HepG2 (cell line): ENCODE results near the gene RASGRP2. TPM values are rescaled to one million over a fixed set of nuclear protein-coding genes. Genes with fewer than 3 reads are reported as not detected.

Experiments
- BHLHE40 ChIP-seq: IDR thresholded peaks from 2 replicates; pipeline ENCODE4 v1.6.1; 2011; ENCODE audit warnings: low read length, improper control_type of control experiment
- CAMTA2 ChIP-seq: sonication (generic); formaldehyde crosslinking; IDR thresholded peaks from 2 replicates; pipeline ENCODE4 v1.4.0; 2020; ENCODE audit warnings: mild to moderate bottlenecking, missing genetic modification reagents, borderline replicate concordance
- CBFB ChIP-seq: sonication (generic); formaldehyde crosslinking; IDR thresholded peaks from 2 replicates; pipeline ENCODE4 v1.4.0; 2020; ENCODE audit warnings: missing genetic modification reagents
- CBX1 ChIP-seq: IDR thresholded peaks from one replicate; pipeline ENCODE4 v1.6.1; 2016; ENCODE audit warnings: antibody characterized with exemption, low read depth
- CCAR2 ChIP-seq: fragments of 200-400 bp; formaldehyde crosslinking; optimal IDR thresholded peaks from 2 replicates; pipeline ENCODE3; 2018; ENCODE audit warnings: low read depth, mild to moderate bottlenecking, low read length, moderate library complexity
- FOXP1 ChIP-seq, 2 experiments: fragments of 450-650 bp in 1 of 2; IDR thresholded peaks; 2 replicates each; pipeline ENCODE4 v1.6.1; 2017 to 2018; ENCODE audit warnings: antibody characterized with exemption in 1 of 2
- HCFC1 ChIP-seq: fragments of 150-350 bp; IDR thresholded peaks from 2 replicates; pipeline ENCODE4 v1.6.1; 2014; ENCODE audit warnings: low read depth, low read length
- KDM2A ChIP-seq: sonication (generic); formaldehyde crosslinking; IDR thresholded peaks from 2 replicates; pipeline ENCODE4 v1.4.0; 2020; ENCODE audit warnings: low read depth, missing genetic modification reagents, borderline replicate concordance
- MBD4 ChIP-seq: IDR thresholded peaks from 2 replicates; pipeline ENCODE4 v1.6.1; 2012; ENCODE audit warnings: low read length, inconsistent platforms, borderline replicate concordance
- POLR2A ChIP-seq, 2 experiments: IDR thresholded peaks; 2 replicates each; pipeline ENCODE4 v1.6.1; 2011; ENCODE audit warnings: low read depth in 2 of 2, low read length in 2 of 2, mild to moderate bottlenecking in 1 of 2, moderate library complexity in 1 of 2; ENCODE audit not compliant: insufficient read depth in 1 of 2
- POLR2AphosphoS2 ChIP-seq: IDR thresholded peaks from 2 replicates; pipeline ENCODE4 v1.6.1; 2011; ENCODE audit warnings: low read depth, low read length, improper control_type of control experiment
- RBM39 ChIP-seq: fragments of 200-400 bp; formaldehyde crosslinking; IDR thresholded peaks from one replicate; pipeline ENCODE4 v1.6.1; 2018; ENCODE audit warnings: antibody characterized with exemption, mild to moderate bottlenecking, low read depth, low read length; ENCODE audit not compliant: poor library complexity, severe bottlenecking
- SAFB2 ChIP-seq: sonication (generic); formaldehyde crosslinking; IDR thresholded peaks from 2 replicates; pipeline ENCODE4 v1.5.1; 2020; ENCODE audit warnings: missing genetic modification reagents, low read depth, mild to moderate bottlenecking, borderline replicate concordance
- SMAD9 ChIP-seq: sonication (generic); formaldehyde crosslinking; IDR thresholded peaks from 2 replicates; pipeline ENCODE4 v1.5.1; 2020; ENCODE audit warnings: mild to moderate bottlenecking, missing genetic modification reagents
- SMYD3 ChIP-seq: sonication (generic); formaldehyde crosslinking; IDR thresholded peaks from 2 replicates; pipeline ENCODE4 v1.8.1; 2023; ENCODE audit warnings: mild to moderate bottlenecking, missing genetic modification reagents
- SPEN ChIP-seq: sonication (generic); formaldehyde crosslinking; IDR thresholded peaks from 2 replicates; pipeline ENCODE4 v1.5.1; 2020; ENCODE audit warnings: low read depth, mild to moderate bottlenecking, missing genetic modification reagents
- TCF12 ChIP-seq, 2 experiments: fragments of 450-650 bp in 1 of 2; sonication (generic) in 1 of 2; formaldehyde crosslinking in 1 of 2; IDR thresholded peaks; 2 replicates each; pipeline versions ENCODE4 v1.6.1 to v1.8.0; 2017 to 2022; ENCODE audit warnings: antibody characterized with exemption in 1 of 2, mild to moderate bottlenecking in 1 of 2, missing genetic modification reagents in 1 of 2, moderate library complexity in 1 of 2
- ZNF30 ChIP-seq: sonication (generic); formaldehyde crosslinking; IDR thresholded peaks from 2 replicates; pipeline ENCODE4 v1.5.0; 2020; ENCODE audit warnings: mild to moderate bottlenecking, missing genetic modification reagents
- ZNF777 ChIP-seq: sonication (generic); formaldehyde crosslinking; IDR thresholded peaks from 2 replicates; pipeline ENCODE4 v1.4.0; 2020; ENCODE audit warnings: missing genetic modification reagents
- polyA plus RNA-seq, 8 experiments: library from polyadenylated mRNA; depleted of rRNA in 3 of 8; stranded (reverse) in 7 of 8; unstranded in 1 of 8; fragments of >200 nt; fragmentation: Illumina TruSeq in 4 of 8; extraction: Trizol in 4 of 8; gene quantifications; 2 replicates each; pipeline versions ENCODE4 v1.2.1 to v1.2.3, GENCODE V29; 2011 to 2016; ENCODE audit warnings: low read depth in 4 of 8, missing spikeins in 1 of 8, mixed read lengths in 1 of 8; ENCODE audit not compliant: insufficient read depth in 1 of 8
- total RNA-seq, 5 experiments: library from RNA; depleted of rRNA; stranded (reverse); fragments of >200 nt; fragmentation: Illumina TruSeq; extraction: Trizol; gene quantifications; 2 replicates each; pipeline ENCODE4 v1.2.3, GENCODE V29; 2016; ENCODE audit warnings: low read depth in 1 of 5
- TF ChIP-seq, protein P1 (sequence below): IDR thresholded peaks from 2 replicates; pipeline ENCODE4 v1.6.1; 2016; ENCODE audit warnings: control low read depth
- TF ChIP-seq, protein P2 (sequence below): sonication (generic); formaldehyde crosslinking; IDR thresholded peaks from 2 replicates; pipeline ENCODE4 v1.5.1; 2020; ENCODE audit warnings: mild to moderate bottlenecking, missing genetic modification reagents
- TF ChIP-seq, protein P3 (sequence below): sonication (generic); formaldehyde crosslinking; IDR thresholded peaks from 2 replicates; pipeline ENCODE4 v1.8.0; 2022; ENCODE audit warnings: mild to moderate bottlenecking, missing genetic modification reagents, moderate library complexity
- TF ChIP-seq, protein P4 (sequence below): IDR thresholded peaks from 2 replicates; pipeline ENCODE4 v1.6.1; 2016; ENCODE audit warnings: mild to moderate bottlenecking

Gene RASGRP2
- total and polyA plus RNA-seq, 2 of the 13 experiments (the other 11 are each of a cell fraction or from before 2014, with no cell fraction given), result 0.61 TPM; not detected in 1

DNA sequence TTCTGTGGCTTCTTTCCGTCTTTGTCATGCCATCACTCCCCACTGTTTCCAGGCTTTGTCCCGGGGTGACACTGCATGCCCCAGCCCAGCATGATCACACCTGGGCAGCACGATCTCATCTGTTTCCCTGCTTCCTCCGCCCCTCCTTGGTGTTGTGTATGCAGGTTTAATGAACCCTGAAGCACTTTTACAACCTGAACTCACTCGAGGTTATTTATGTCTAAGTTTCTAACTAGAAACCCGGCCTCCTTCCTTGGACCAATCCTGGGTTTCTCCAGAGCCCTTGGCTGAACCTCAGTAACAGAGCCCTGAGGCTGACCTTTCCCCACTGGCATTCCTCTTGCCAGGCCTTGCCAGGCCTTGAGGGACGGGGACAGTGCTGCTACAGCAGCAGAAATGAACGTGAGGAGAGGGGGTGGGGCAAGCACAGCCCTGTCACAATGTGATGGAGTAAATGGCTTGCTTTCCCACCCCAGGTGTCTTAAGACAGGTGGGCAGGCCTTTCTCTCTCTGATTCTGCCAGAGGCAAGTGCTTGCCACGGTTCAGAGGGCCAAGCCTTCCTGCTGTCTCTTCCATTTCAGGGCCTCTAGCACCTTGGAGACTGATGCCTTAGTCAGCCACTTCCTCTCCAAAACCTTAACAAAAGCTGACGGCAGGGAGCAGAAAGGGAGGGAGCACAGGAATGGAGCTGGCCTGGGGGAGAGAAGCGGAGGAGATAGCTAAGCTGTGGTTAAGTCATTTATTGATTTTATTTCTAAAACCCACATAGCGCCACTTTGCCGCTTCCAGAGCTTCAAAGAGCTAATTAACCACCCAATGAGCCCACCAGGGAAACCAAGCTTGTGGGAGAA lies 19.0 kb upstream of the RASGRP2 start (continued):
- TF ChIP-seq FOXP1 (IDR thresholded peaks at IDR 0.05) (no peak), FOXP1 (CRISPR knock-in tag; IDR thresholded peaks at IDR 0.05) (no peak), HCFC1 (no peak), SMYD3 (no peak), RBM39 (no peak), ZNF30 (no peak), SAFB2 (CRISPR knock-in tag) (no peak), SMAD9 (CRISPR knock-in tag) (no peak), SPEN (CRISPR knock-in tag) (no peak), POLR2AphosphoS2 (peak; percentile 75; the same call in 1 of the 2 replicates), ZNF777 (CRISPR knock-in tag) (no peak), CAMTA2 (CRISPR knock-in tag) (no peak), KDM2A (CRISPR knock-in tag) (0 out of 2 replicates have a peak, but pooled peaks have one; percentile 5), POLR2A (IDR thresholded peaks at IDR 0.05; ENCODE audit: insufficient read depth in 1 of 2, low read depth in 2 of 2, low read length in 2 of 2) (peak in 1 of 2 experiments; percentile 50; a peak in 2 of 4 replicates), CCAR2 (peak; percentile 11), TCF12 (IDR thresholded peaks at IDR 0.05) (no peak), TCF12 (CRISPR knock-in tag; IDR thresholded peaks at IDR 0.05) (no peak), CBFB (CRISPR knock-in tag) (no peak), BHLHE40 (no peak), CBX1 (no peak), MBD4 (no peak)
- TF ChIP-seq, protein P1, sequence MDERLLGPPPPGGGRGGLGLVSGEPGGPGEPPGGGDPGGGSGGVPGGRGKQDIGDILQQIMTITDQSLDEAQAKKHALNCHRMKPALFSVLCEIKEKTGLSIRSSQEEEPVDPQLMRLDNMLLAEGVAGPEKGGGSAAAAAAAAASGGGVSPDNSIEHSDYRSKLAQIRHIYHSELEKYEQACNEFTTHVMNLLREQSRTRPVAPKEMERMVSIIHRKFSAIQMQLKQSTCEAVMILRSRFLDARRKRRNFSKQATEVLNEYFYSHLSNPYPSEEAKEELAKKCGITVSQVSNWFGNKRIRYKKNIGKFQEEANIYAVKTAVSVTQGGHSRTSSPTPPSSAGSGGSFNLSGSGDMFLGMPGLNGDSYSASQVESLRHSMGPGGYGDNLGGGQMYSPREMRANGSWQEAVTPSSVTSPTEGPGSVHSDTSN, result no peak
- TF ChIP-seq, protein P2, sequence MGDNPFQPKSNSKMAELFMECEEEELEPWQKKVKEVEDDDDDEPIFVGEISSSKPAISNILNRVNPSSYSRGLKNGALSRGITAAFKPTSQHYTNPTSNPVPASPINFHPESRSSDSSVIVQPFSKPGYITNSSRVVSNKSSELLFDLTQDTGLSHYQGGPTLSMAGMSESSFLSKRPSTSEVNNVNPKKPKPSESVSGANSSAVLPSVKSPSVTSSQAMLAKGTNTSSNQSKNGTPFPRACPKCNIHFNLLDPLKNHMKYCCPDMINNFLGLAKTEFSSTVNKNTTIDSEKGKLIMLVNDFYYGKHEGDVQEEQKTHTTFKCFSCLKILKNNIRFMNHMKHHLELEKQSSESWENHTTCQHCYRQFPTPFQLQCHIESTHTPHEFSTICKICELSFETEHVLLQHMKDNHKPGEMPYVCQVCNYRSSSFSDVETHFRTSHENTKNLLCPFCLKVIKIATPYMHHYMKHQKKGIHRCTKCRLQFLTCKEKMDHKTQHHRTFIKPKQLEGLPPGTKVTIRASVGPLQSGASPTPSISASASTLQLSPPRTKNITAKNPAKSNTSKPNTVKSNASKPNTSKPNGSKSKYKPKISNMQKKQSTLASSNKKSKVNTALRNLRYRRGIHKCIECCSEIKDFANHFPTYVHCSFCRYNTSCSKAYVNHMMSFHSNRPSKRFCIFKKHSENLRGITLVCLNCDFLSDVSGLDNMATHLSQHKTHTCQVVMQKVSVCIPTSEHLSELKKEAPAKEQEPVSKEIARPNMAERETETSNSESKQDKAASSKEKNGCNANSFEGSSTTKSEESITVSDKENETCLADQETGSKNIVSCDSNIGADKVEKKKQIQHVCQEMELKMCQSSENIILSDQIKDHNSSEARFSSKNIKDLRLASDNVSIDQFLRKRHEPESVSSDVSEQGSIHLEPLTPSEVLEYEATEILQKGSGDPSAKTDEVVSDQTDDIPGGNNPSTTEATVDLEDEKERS (CRISPR knock-in tag), result no peak
- TF ChIP-seq, protein P3, sequence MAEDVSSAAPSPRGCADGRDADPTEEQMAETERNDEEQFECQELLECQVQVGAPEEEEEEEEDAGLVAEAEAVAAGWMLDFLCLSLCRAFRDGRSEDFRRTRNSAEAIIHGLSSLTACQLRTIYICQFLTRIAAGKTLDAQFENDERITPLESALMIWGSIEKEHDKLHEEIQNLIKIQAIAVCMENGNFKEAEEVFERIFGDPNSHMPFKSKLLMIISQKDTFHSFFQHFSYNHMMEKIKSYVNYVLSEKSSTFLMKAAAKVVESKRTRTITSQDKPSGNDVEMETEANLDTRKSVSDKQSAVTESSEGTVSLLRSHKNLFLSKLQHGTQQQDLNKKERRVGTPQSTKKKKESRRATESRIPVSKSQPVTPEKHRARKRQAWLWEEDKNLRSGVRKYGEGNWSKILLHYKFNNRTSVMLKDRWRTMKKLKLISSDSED (CRISPR knock-in tag), result no peak
- TF ChIP-seq, protein P4, sequence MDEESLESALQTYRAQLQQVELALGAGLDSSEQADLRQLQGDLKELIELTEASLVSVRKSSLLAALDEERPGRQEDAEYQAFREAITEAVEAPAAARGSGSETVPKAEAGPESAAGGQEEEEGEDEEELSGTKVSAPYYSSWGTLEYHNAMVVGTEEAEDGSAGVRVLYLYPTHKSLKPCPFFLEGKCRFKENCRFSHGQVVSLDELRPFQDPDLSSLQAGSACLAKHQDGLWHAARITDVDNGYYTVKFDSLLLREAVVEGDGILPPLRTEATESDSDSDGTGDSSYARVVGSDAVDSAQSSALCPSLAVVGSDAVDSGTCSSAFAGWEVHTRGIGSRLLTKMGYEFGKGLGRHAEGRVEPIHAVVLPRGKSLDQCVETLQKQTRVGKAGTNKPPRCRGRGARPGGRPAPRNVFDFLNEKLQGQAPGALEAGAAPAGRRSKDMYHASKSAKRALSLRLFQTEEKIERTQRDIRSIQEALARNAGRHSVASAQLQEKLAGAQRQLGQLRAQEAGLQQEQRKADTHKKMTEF (CRISPR knock-in tag), result no peak
